Stimulated activated CD8-positive, alpha-beta memory T cell treated with anti-CD3 and anti-CD28 coated beads, Interleukin-15, amount 100 ng/mL, for 24 hours (primary cell): Measurements from ENCODE around the gene MAGEA9.
"Not testable (repeated sequence)": the region's sequence is repeated elsewhere in the genome, so short reads cannot be mapped to it uniquely, and the experiment has no call there.

ENCODE experiments used
- DNase-seq: peaks from one replicate; pipeline ENCODE4 v3.0.0-alpha.2; 2020; ENCODE audit warnings: low read depth

Gene MAGEA9

GRCh38 chrX:149807747-149808458, 26.2 kb downstream of the MAGEA9 start:
- DNase-seq, result no peak

- no peak for DNase-seq
Measured at GRCh38 chrX:149818652-149819051, 36.9 kb downstream of the MAGEA9 start.

GRCh38 chrX:149819371-149819770, 37.6 kb downstream of the MAGEA9 start:
- no peak for DNase-seq

- DNase-seq, result no peak
Measured at GRCh38 chrX:149825424-149825823, 43.7 kb downstream of the MAGEA9 start.

GRCh38 chrX:149827254-149827653, 45.5 kb downstream of the MAGEA9 start:
- no peak for DNase-seq

- DNase-seq, result no peak
Measured at GRCh38 chrX:149829751-149830191, 48.0 kb downstream of the MAGEA9 start.

- DNase-seq, result no peak
Measured at GRCh38 chrX:149830192-149830873, 48.6 kb downstream of the MAGEA9 start.

GRCh38 chrX:149831473-149831872, 49.7 kb downstream of the MAGEA9 start:
- DNase-seq, result no peak

- not testable (repeated sequence) for DNase-seq
Measured at GRCh38 chrX:149836728-149837127, 55.0 kb downstream of the MAGEA9 start.

GRCh38 chrX:149837167-149837566, 55.4 kb downstream of the MAGEA9 start:
- no peak for DNase-seq
